Omental fat pad (tissue), 4 donors: ENCODE results near the gene CRHR1. TPM values are rescaled to one million over a fixed set of nuclear protein-coding genes. Genes with fewer than 3 reads are reported as not detected.

Experiments used
- ATAC-seq: fragments of 150-250 bp; one replicate; pipeline ENCODE4 v1.9.1; 2016; ENCODE audit warnings: mild to moderate bottlenecking, moderate library complexity; ENCODE audit not compliant: low FRiP score
- DNase-seq: peaks from one replicate; pipeline ENCODE4 v3.0.0-alpha.2; 2019; ENCODE audit warnings: low spot score
- total RNA-seq, 4 donors: library from RNA; depleted of rRNA; stranded (reverse); fragments of >200 nt; gene quantifications; one replicate each; pipeline ENCODE4 v1.1.0, GENCODE V29; 2016
- TF ChIP-seq, protein P1 (sequence below), 3 donors: fragments of 450-650 bp; IDR thresholded peaks; one replicate each; pipeline ENCODE4 v1.5.1; 2016 to 2017; ENCODE audit warnings: antibody characterized with exemption in 3 of 3, mild to moderate bottlenecking in 3 of 3, moderate library complexity in 2 of 3

CRHR1 gene
- total RNA-seq, 4 donors from 2014 or later = not detected

DNA sequence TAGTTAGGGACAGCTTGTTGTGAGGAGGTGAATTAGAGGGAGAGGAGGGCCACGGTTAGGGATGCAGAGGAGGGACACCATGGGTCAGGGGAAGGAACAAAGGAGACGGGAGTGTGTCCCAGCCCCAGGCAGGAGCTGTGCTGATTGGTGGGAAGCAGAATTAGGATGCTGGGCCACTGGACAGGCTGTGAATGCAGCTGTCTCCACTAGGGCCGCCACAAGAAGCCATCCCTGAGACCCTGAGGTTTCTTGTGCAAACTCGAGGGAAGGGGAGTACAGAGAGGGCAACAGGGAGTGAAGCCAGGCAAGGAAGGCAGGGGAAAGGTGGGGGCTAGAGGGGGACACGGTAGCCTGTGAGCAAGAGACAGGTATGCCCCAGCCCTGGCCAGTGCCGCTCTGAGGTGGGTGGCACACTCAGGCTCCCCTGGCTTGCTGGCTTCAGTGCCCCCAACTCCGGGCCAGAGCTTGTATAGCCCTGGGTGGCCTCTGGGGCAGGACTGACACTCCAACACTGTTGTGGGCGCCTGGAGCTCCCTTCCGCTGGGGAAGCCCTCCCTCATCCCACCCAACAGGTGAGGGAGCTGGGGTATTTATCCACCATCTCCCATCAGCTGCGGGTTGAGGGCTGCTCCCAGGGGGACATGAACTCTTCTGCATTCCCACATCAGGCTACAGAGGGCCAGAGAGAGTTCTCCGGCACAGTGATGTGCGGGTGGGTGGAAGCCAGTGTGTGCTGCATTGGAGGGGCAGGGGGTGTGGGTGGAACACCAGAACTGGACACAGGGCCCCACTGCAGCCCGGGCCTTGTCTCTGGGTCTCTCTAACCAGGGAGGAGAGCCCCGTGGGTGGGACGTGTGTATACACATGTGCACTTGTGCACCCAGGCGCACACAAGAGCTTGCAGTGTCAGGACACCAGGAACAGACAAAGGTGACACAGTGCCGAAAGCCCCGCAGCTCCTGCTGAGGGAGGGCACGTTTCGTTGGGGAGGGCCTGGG, 52.2 kb downstream of the CRHR1 start:
- DNase-seq (no peak), ATAC-seq (no peak)
- TF ChIP-seq, protein P1, sequence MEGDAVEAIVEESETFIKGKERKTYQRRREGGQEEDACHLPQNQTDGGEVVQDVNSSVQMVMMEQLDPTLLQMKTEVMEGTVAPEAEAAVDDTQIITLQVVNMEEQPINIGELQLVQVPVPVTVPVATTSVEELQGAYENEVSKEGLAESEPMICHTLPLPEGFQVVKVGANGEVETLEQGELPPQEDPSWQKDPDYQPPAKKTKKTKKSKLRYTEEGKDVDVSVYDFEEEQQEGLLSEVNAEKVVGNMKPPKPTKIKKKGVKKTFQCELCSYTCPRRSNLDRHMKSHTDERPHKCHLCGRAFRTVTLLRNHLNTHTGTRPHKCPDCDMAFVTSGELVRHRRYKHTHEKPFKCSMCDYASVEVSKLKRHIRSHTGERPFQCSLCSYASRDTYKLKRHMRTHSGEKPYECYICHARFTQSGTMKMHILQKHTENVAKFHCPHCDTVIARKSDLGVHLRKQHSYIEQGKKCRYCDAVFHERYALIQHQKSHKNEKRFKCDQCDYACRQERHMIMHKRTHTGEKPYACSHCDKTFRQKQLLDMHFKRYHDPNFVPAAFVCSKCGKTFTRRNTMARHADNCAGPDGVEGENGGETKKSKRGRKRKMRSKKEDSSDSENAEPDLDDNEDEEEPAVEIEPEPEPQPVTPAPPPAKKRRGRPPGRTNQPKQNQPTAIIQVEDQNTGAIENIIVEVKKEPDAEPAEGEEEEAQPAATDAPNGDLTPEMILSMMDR (IDR thresholded peaks at IDR 0.05) = no peak

DNA sequence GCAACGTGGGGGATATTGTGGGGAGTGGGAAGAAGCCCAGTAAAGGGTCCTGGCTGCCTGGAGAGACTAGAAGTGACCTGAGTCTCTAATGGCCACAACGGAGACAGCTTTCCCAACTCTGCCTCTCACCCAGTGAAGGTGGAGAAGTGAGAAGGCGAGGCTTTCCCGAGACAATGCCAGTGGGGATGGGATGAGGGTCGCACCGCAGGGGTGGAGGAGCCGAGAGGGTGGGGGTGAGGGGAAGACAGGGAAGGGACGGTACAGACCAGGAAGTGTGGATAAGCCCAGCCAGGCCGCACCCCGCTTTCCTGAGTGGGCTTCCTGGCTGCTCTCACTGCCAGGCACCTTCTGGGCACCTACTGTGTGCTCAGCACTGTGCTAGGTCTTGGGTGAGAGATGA, 53.1 kb downstream of the CRHR1 start:
- TF ChIP-seq, protein P1 (IDR thresholded peaks at IDR 0.05) = no peak
- DNase-seq (no peak), ATAC-seq (no peak)

DNA sequence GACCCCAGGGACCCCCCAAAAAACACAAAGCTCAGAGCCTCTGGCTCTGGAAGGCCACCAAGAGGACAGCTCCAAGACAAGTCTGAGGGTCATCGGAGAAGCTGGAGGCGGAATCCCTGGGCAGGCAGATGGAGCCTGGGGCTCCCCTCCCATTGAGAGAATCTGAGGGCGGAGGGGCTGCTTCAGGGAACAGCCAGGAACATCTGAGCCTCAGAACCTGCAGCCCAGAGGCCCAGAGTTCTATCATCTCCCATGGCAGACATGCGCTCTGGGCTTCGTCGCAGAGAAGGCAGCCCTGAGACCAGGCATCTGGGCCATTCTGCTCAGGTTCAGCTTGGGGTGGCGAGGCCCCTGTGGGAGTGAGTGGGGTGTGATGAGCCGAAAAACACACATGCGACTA, 53.5 kb downstream of the CRHR1 start:
- no peak for DNase-seq
- TF ChIP-seq, protein P1 (IDR thresholded peaks at IDR 0.05) = no peak
- no peak for ATAC-seq

DNA sequence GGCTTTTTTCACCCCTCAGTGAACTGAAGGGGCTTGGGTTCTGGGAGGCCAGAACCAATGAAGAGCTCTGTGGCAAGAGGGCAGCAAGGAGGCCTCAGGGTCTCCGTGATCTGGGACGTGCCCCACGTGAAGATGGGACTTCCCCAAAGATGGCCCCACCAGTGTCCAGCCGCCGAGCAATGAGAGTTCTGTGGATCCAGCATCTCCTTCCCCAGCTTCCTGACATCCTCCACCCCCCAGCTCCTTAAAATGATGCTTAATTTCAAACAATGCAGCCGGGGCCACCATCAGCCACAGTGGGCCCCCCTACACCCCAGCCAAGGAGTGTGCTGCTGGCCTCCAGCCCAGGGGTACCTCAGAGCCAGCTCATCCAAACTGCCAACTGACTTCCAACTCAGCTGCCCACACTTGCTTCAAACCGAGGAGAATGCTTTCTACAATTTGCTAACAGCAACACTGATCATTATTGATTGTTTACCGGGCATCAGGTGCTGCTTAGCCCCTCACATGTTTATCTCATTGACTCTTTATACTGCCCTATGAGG, 54.7 kb downstream of the CRHR1 start:
- ATAC-seq = no peak

DNA sequence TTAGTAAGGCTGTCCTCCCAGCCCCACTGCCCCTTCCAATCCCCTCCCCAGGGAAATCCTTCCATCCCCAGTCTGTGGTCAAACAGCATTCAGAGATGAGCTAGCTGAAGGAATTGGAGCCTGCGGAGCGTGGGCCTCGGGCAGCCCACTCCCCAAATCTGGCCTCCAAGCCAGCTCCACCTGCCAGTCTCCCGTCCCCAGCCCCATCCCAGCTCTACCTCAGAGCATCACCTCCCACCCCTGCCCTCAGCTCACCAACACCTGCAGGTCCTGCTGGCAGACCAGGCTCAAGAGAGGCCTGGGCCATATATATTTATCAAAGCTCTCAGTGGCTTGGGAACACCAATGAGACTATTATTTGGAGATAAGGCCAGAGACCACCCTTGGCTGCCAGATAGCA, 55.3 kb downstream of the CRHR1 start:
- no peak for ATAC-seq

More for the DNA sequence above, 54.7 kb downstream of the CRHR1 start:
- DNase-seq = no peak
- TF ChIP-seq, protein P1 (IDR thresholded peaks at IDR 0.05) = no peak

DNA sequence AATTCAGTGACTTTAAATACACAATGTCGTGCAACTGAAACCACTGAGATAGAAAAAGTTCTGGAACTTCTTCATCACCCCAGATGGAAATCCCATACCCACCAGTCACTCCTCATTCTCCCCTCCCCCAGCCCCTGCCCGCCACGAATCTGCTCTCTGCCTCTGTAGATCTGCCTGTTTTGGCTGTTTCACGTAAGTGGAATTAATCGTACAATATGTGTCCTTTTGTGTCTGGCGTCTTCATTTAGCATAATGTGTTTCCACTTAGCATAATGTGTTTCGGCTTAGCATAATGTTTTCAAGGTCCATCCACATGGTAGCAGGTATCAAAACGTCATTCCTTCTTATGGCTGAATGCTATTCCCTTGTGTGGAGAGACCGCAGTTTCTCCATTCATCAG, 57.1 kb downstream of the CRHR1 start:
- DNase-seq (no peak), ATAC-seq (no peak)
- TF ChIP-seq, protein P1 (IDR thresholded peaks at IDR 0.05) = no peak

More for the DNA sequence above, 55.3 kb downstream of the CRHR1 start:
- TF ChIP-seq, protein P1 (IDR thresholded peaks at IDR 0.05) = no peak
- no peak for DNase-seq
